HCT116 (cell line): ENCODE results near the gene TRIM31. TPM values are rescaled to one million over a fixed set of nuclear protein-coding genes. Genes with fewer than 3 reads are reported as not detected.

Experiments used
- ATAC-seq: fragments of 200-7000 bp; cut with Tn5 transposase; 2 replicates; pipeline ENCODE4 v1.9.1; 2020; ENCODE audit warnings: mild to moderate bottlenecking, moderate library complexity
- BruUV-seq: library from RNA; stranded (reverse); fragments of 400-500 nt; replicated peaks from 2 replicates; lab custom pipeline; 2021; lab: Mats Ljungman, UMichigan
- CTCF ChIA-PET: fragments of 300-600 bp; sonication (Branson Sonifier 250); formaldehyde crosslinking; loops from one replicate; lab custom pipeline; 2021; ENCODE audit warnings: antibody characterized with exemption; lab: Charles Lee
- POLR2A ChIA-PET: fragments of 300-600, 350-600 bp; sonication (Branson Sonifier 250); formaldehyde crosslinking; loops from one replicate; lab custom pipeline; 2021; ENCODE audit warnings: antibody characterized with exemption; lab: Charles Lee
- RAD21 ChIA-PET, 2 experiments: fragments of 300-600 bp; sonication (Branson Sonifier 250); formaldehyde crosslinking; loops; one replicate each; lab custom pipeline; 2023; ENCODE audit warnings: low total read pairs in 2 of 2; ENCODE audit not compliant: uncharacterized antibody in 2 of 2, unreplicated experiment in 2 of 2, low non-redundant PET in 1 of 2; lab: Charles Lee
- DNase-seq: peaks from one replicate; pipeline ENCODE4 v3.0.0-alpha.2; 2010; ENCODE audit warnings: low read depth, low spot score
- H2AFZ ChIP-seq: fragments of 200-600 bp; shearing (Covaris generic), sonication (generic); 2 replicates; pipeline ENCODE4 v1.6.1; 2017; ENCODE audit warnings: low read depth, mixed run types, mixed read lengths, antibody characterized with exemption, low read length; ENCODE audit not compliant: poor library complexity, severe bottlenecking
- H3K27ac ChIP-seq: 2 replicates; pipeline ENCODE4 v1.5.1; 2012; ENCODE audit warnings: low read depth, low read length
- H3K27me3 ChIP-seq: fragments of 200-600 bp; sonication (generic); 2 replicates; pipeline ENCODE4 v1.6.1; 2016; ENCODE audit warnings: mixed run types, low read length, mixed read lengths; ENCODE audit not compliant: insufficient read depth
- H3K36me3 ChIP-seq, 2 experiments: fragments of 200-500 bp in 1 of 2; fragments of 200-600 bp in 1 of 2; sonication (Bioruptor generic) in 1 of 2; sonication (generic) in 1 of 2; 2 replicates each; pipeline versions ENCODE4 v1.5.1 to v1.6.1; 2014 to 2016; ENCODE audit warnings: low read length in 2 of 2, inconsistent platforms in 1 of 2, mixed read lengths in 1 of 2, mixed run types in 1 of 2; ENCODE audit not compliant: insufficient read depth in 2 of 2, control insufficient read depth in 1 of 2
- H3K4me1 ChIP-seq, 2 experiments: fragments of 200-600 bp in 1 of 2; sonication (generic) in 1 of 2; 2 replicates each; pipeline versions ENCODE4 v1.5.1 to v1.6.1; 2012 to 2017; ENCODE audit warnings: low read length in 2 of 2, inconsistent platforms in 1 of 2, mild to moderate bottlenecking in 1 of 2, mixed read lengths in 1 of 2, mixed run types in 1 of 2, moderate library complexity in 1 of 2; ENCODE audit not compliant: insufficient read depth in 2 of 2, control insufficient read depth in 1 of 2
- H3K4me2 ChIP-seq: fragments of 200-600 bp; sonication (generic); 2 replicates; pipeline ENCODE4 v1.6.1; 2017; ENCODE audit warnings: mixed run types, low read length, mixed read lengths
- H3K4me3 ChIP-seq, 2 experiments: fragments of 200-600 bp in 1 of 2; sonication (generic) in 1 of 2; replicated peaks in 1 of 2; 2 replicates each; pipeline ENCODE4 v1.5.1; 2011 to 2016; ENCODE audit warnings: low read length in 2 of 2, control low read depth in 1 of 2, low read depth in 1 of 2, mild to moderate bottlenecking in 1 of 2, mixed read lengths in 1 of 2, mixed run types in 1 of 2
- H3K79me2 ChIP-seq: fragments of 200-600 bp; sonication (generic); 2 replicates; pipeline ENCODE4 v1.6.1; 2017; ENCODE audit warnings: mild to moderate bottlenecking, mixed run types, low read length, moderate library complexity, mixed read lengths; ENCODE audit not compliant: insufficient read depth
- H3K9ac ChIP-seq: fragments of 200-600 bp; sonication (generic); 2 replicates; pipeline ENCODE4 v1.6.1; 2016; ENCODE audit warnings: low read length, mixed read lengths
- H3K9me2 ChIP-seq: fragments of 200-600 bp; sonication (generic), shearing (Covaris generic); 2 replicates; pipeline ENCODE4 v1.6.1; 2017; ENCODE audit warnings: mixed run types, mild to moderate bottlenecking, moderate library complexity; ENCODE audit not compliant: insufficient read depth
- H3K9me3 ChIP-seq, 2 experiments: fragments of 200-500 bp in 1 of 2; fragments of 200-600 bp in 1 of 2; sonication (Bioruptor generic) in 1 of 2; sonication (generic) in 1 of 2; 2 replicates each; pipeline ENCODE4 v1.6.1; 2014 to 2017; ENCODE audit warnings: low read length in 2 of 2, mixed read lengths in 2 of 2, inconsistent platforms in 1 of 2, low read depth in 1 of 2, mild to moderate bottlenecking in 1 of 2, mixed run types in 1 of 2, moderate library complexity in 1 of 2; ENCODE audit not compliant: control insufficient read depth in 1 of 2, insufficient read depth in 1 of 2
- H4K20me1 ChIP-seq: fragments of 200-600 bp; sonication (generic), shearing (Covaris generic); 2 replicates; pipeline ENCODE4 v1.6.1; 2017; ENCODE audit warnings: mixed run types, mild to moderate bottlenecking, moderate library complexity; ENCODE audit not compliant: insufficient read depth
- CBX3 ChIP-seq: IDR thresholded peaks from 2 replicates; pipeline ENCODE4 v1.6.1; 2012; ENCODE audit warnings: low read depth
- CEBPB ChIP-seq: IDR thresholded peaks from 2 replicates; pipeline ENCODE4 v1.6.1; 2012; ENCODE audit warnings: low read depth
- EGR1 ChIP-seq: IDR thresholded peaks from 2 replicates; pipeline ENCODE4 v1.6.1; 2012; ENCODE audit warnings: low read depth
- EZH2 ChIP-seq: fragments of 200-600 bp; sonication (generic); IDR thresholded peaks from 2 replicates; pipeline ENCODE4 v1.6.1; 2017; ENCODE audit warnings: antibody characterized with exemption, mixed run types
- EZH2phosphoT487 ChIP-seq: fragments of 200-600 bp; IDR thresholded peaks from 2 replicates; pipeline ENCODE4 v1.6.1; 2018; ENCODE audit warnings: antibody characterized with exemption, borderline replicate concordance
- JUND ChIP-seq: IDR thresholded peaks from 2 replicates; pipeline ENCODE4 v1.6.1; 2012
- POLR2AphosphoS5 ChIP-seq: IDR thresholded peaks from 2 replicates; pipeline ENCODE4 v1.6.1; 2011; ENCODE audit warnings: mild to moderate bottlenecking, low read depth, low read length, moderate library complexity
- RAD21 ChIP-seq: IDR thresholded peaks from 2 replicates; pipeline ENCODE4 v1.6.1; 2012; ENCODE audit warnings: low read depth, mild to moderate bottlenecking
- SIN3A ChIP-seq: IDR thresholded peaks from 2 replicates; pipeline ENCODE4 v1.6.1; 2012; ENCODE audit warnings: low read depth
- SP1 ChIP-seq: IDR thresholded peaks from 2 replicates; pipeline ENCODE4 v1.6.1; 2012; ENCODE audit warnings: low read depth
- YY1 ChIP-seq: IDR thresholded peaks from 2 replicates; pipeline ENCODE4 v1.6.1; 2011; ENCODE audit warnings: low read length, low read depth, moderate library complexity, mild to moderate bottlenecking; ENCODE audit not compliant: insufficient replicate concordance; ENCODE audit errors: extremely low read depth
- ZNF274 ChIP-seq: fragments of 200-500 bp; sonication (Bioruptor generic); IDR thresholded peaks from 2 replicates; pipeline ENCODE4 v1.6.1; 2014; ENCODE audit warnings: mild to moderate bottlenecking, low read depth, low read length, inconsistent platforms
- intact Hi-C: fragments of 100-400 bp; cut with micrococcal nuclease; formaldehyde crosslinking; loops from 2 replicates; pipeline ENCODE4 v1.10.0; 2022
- total RNA-seq: library from RNA; stranded (reverse); gene quantifications from one replicate; pipeline ENCODE4 v1.2.1, GENCODE V29; 2021; ENCODE audit not compliant: unreplicated experiment
- TF ChIP-seq, protein P1 (sequence below), 3 experiments: fragments of 200-600 bp in 1 of 3; sonication (generic) in 1 of 3; IDR thresholded peaks in 2 of 3; conservative IDR thresholded peaks in 1 of 3; 2 replicates each; pipeline ENCODE4 v1.5.1; 2012 to 2017; ENCODE audit warnings: low read depth in 2 of 3, low read length in 2 of 3, antibody characterized with exemption in 1 of 3, borderline replicate concordance in 1 of 3, control low read depth in 1 of 3, mild to moderate bottlenecking in 1 of 3, mixed read lengths in 1 of 3, mixed run types in 1 of 3, moderate library complexity in 1 of 3; ENCODE audit not compliant: insufficient read depth in 1 of 3
- TF ChIP-seq, protein P2 (sequence below): IDR thresholded peaks from 2 replicates; pipeline ENCODE4 v1.6.1; 2012
- TF ChIP-seq, protein P3 (sequence below): IDR thresholded peaks from 2 replicates; pipeline ENCODE4 v1.6.1; 2012

TRIM31 gene
- total RNA-seq, 1 experiment from 2014 or later: not detected

DNA sequence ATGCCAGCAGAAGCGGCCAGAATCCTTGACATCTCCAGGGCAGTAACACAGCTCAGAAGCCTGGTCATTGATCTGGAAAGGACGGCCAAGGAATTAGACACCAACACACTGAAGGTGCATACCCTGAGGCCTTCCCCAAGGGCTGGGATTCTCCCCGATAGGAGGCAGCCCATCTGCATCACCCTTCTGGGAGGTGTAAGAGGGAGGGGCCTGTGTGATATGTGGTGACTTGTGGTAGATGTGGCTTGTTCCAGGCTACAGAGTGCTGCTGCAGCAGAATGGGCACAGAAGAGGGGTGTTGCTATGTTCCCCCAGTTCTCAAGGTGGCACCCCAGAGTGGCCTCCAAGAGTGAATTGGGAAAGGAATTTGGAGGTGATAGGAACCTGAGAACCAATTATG is 34.2 kb upstream of the TRIM31 start:
- Histone ChIP-seq H2AFZ (no peak overlapping the region), H3K36me3 (no peaks in the 10 kb centered on the region), H3K4me2 (no peak overlapping the region), H3K27ac (no peak overlapping the region), H3K9me2 (no peaks in the 10 kb centered on the region), H3K9me3 (no peaks in the 10 kb centered on the region), H3K9ac (no peak overlapping the region), H4K20me1 (no peaks in the 10 kb centered on the region), H3K27me3 (no peaks in the 10 kb centered on the region), H3K79me2 (no peaks in the 10 kb centered on the region), H3K4me1 (no peaks in the 10 kb centered on the region), H3K4me3 (no peak overlapping the region)
- intact Hi-C loops: no loop called here
- ChIA-PET POLR2A (no interaction called here), CTCF (no interaction called here), RAD21 (no interaction called here)
- no peak for DNase-seq
- TF ChIP-seq CBX3: no peak
- TF ChIP-seq ZNF274: no peak
- no peak for TF ChIP-seq POLR2AphosphoS5
- no peak for TF ChIP-seq SP1
- TF ChIP-seq, protein P1, sequence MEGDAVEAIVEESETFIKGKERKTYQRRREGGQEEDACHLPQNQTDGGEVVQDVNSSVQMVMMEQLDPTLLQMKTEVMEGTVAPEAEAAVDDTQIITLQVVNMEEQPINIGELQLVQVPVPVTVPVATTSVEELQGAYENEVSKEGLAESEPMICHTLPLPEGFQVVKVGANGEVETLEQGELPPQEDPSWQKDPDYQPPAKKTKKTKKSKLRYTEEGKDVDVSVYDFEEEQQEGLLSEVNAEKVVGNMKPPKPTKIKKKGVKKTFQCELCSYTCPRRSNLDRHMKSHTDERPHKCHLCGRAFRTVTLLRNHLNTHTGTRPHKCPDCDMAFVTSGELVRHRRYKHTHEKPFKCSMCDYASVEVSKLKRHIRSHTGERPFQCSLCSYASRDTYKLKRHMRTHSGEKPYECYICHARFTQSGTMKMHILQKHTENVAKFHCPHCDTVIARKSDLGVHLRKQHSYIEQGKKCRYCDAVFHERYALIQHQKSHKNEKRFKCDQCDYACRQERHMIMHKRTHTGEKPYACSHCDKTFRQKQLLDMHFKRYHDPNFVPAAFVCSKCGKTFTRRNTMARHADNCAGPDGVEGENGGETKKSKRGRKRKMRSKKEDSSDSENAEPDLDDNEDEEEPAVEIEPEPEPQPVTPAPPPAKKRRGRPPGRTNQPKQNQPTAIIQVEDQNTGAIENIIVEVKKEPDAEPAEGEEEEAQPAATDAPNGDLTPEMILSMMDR (IDR thresholded peaks at IDR 0.05 in 2 of 3, conservative IDR thresholded peaks at IDR 0.05 in 1 of 3; ENCODE audit: borderline replicate concordance in 1 of 3, insufficient read depth in 1 of 3, low read depth in 2 of 3, low read length in 2 of 3): no peak
- TF ChIP-seq EGR1: no peak
- no peak for TF ChIP-seq EZH2
- TF ChIP-seq YY1: no peak
- no peak for TF ChIP-seq EZH2phosphoT487
- no peak for TF ChIP-seq SIN3A
- TF ChIP-seq JUND: no peak
- TF ChIP-seq, protein P2, sequence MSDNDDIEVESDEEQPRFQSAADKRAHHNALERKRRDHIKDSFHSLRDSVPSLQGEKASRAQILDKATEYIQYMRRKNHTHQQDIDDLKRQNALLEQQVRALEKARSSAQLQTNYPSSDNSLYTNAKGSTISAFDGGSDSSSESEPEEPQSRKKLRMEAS: no peak
- no peak for TF ChIP-seq RAD21
- no peak for TF ChIP-seq CEBPB
- TF ChIP-seq, protein P3, sequence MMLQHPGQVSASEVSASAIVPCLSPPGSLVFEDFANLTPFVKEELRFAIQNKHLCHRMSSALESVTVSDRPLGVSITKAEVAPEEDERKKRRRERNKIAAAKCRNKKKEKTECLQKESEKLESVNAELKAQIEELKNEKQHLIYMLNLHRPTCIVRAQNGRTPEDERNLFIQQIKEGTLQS: no peak
- ATAC-seq: no peak
- BruUV-seq: no TSS peak
